HG02798 (cell line): ENCODE data around the gene PRELID2.
"Not testable (repeated sequence)": the region's sequence is repeated elsewhere in the genome, so short reads cannot be mapped to it uniquely, and the experiment has no call there.

Experiments used
- ATAC-seq: cut with Tn5 transposase; IDR thresholded peaks from one replicate; pipeline ENCODE4 v1.9.1; 2021; ENCODE audit warnings: mild to moderate bottlenecking; ENCODE audit not compliant: unreplicated experiment, poor library complexity

PRELID2 gene

DNA sequence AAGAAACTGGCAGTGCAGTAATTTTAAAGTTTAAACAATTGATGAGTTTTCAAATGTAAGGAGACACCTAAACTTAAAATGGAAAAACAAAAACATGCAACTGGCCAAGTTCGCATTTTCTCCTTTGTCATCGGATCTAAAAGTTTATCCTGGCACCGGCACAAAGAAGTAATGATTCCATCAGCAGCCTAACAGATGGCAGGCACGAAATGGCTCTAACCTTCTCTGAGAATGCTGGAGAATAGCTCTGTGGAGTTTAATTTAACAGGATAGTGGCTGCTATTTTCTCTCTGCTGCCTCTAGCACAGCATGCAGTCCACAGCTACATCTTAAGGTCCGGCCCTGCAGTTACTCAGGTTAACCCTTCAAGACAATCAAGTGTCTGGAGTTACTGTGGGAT, 82.2 kb downstream of the PRELID2 start:
- ATAC-seq = no peak

DNA sequence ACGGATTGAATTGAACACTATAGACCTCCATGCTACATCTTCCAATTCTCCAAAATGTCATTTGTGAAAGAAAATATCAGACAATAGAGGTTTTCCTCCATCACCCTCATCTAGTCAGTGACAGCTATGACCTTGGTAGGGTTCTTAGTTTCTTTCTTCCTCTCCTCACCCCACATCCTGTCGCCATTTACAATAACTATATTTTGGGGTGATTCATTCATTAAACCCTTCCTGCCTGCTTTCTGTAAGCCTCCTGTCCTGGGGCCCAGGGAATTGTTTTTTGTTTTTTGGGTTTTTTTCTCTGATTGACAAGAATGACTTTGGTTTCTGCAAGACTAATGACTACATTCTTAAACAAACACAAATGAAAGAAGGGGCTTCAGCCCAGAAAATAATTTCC, 82.6 kb downstream of the PRELID2 start:
- ATAC-seq = no peak

- no peak for ATAC-seq
Observed at GRCh38 chr5:145750199-145750598, 84.9 kb downstream of the PRELID2 start.

GRCh38 chr5:145743396-145744061, 91.6 kb downstream of the PRELID2 start:
- ATAC-seq = peak; percentile 32

- ATAC-seq = no peak
Observed at GRCh38 chr5:145739843-145740242, 95.3 kb downstream of the PRELID2 start.

DNA sequence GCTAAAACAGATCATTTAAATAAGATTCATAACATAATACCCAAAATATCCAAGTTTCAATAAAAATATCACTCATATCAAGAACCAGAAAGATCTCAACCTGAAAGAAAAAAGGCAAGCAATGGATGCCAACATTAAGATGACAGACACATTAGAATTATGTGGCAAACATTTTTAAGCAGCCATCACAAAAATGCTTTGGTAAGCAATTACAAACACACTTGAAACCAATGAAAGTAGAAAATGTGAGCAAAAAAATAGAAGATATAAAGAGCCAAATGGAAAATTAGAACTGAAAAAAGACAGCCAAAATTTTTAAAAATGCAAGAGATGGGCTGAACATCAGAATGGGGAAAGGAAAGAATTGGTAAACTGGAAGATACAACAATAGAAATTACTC, 96.9 kb downstream of the PRELID2 start:
- no peak for ATAC-seq

DNA sequence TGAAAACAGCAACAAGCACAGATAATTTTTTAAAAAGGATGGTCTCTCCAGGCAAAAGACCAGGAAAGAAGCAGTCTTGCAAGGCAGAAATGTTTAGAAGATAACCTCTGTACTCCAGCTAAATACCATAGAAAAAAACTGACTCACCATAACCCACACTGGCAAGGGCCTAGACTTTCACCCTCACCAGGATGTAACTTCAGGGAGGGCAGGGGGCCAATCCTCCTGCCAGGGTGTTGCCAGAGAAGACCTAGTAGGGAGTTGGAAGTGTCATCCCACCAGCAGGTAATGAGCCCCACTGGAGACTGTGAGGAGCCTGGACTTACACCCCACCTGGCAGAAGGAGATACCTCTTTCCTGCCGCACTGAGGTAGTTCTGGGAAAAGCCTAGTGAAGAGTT, 97.6 kb downstream of the PRELID2 start:
- no peak for ATAC-seq

- not testable (repeated sequence) for ATAC-seq
Observed at GRCh38 chr5:145729956-145730355, 105.2 kb downstream of the PRELID2 start.

- ATAC-seq = no peak
Observed at GRCh38 chr5:145723516-145723915, 111.6 kb downstream of the PRELID2 start.

GRCh38 chr5:145718956-145719355, 116.2 kb downstream of the PRELID2 start:
- ATAC-seq = no peak

DNA sequence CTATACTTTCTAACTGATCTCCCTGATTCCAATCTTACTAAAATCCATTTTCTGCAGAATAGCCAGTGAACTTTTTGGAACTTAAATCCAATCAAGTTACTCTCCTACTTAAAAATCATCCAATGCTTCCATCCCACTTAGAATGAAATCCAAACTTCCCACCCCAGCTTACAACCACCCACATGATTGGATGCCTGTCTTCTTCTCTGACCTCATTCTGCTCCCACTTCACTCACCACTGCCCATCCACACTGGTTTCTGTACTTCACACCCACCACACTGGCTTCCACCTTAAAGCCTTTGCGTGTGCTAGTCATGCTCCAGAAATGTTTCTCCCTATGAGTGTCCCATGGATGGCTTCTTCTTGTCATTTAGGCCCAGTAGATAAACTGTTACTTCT, 119.7 kb downstream of the PRELID2 start:
- no peak for ATAC-seq

- ATAC-seq = no peak
Observed at GRCh38 chr5:145712245-145712644, 122.9 kb downstream of the PRELID2 start.

DNA sequence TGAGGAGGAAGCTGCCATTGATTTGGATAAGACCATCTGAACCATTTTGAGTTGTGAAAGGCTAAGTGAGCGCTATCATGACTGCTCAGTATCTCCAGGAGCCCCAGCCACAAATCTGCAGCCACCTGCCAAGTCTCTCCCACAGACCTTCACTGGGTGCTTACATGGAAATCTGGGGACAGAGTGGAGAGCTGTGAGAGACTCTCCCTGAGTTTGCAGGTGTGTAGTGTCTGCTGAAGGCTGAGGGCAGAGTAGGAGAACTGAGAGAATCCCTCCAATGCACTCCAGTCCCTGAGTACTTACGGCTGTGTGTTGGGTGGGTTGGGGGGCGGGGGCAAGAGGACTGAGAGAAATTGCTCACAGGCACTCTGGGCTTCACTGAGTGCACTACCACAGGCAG, 123.7 kb downstream of the PRELID2 start:
- no peak for ATAC-seq
